HepG2 (cell line): Measurements from ENCODE around the gene TP53. TPM values are rescaled to one million over a fixed set of nuclear protein-coding genes. Genes with fewer than 3 reads are reported as not detected.

Source experiments
- ATAC-seq: fragments of 200-7000 bp; cut with Tn5 transposase; 3 replicates; pipeline ENCODE4 v1.9.1; 2020; ENCODE audit warnings: mild to moderate bottlenecking, moderate library complexity
- BruUV-seq: library from RNA; stranded (reverse); fragments of 400-500 nt; replicated peaks from 2 replicates; lab custom pipeline; 2021; lab: Mats Ljungman, UMichigan
- CTCF ChIA-PET: fragments of 300-600 bp; formaldehyde crosslinking; extraction: SDS; loops from one replicate; lab custom pipeline; 2021; ENCODE audit warnings: low total read pairs, inconsistent platforms, low intra/inter-chr PET ratio; lab: Yijun Ruan, JAX
- POLR2A ChIA-PET: fragments of 350-600 bp; sonication (Branson Sonifier 250); formaldehyde crosslinking; loops from one replicate; lab custom pipeline; 2020; ENCODE audit warnings: antibody characterized with exemption, inconsistent platforms; lab: Yijun Ruan, JAX
- DNase-seq: peaks from one replicate; pipeline ENCODE4 v3.0.0-alpha.2; 2015; ENCODE audit warnings: low spot score
- FAIRE-seq: peaks from 3 replicates; lab custom pipeline; 2011; peaks lifted over from hg19 to GRCh38; lab: Jason Lieb, UNC
- H2AFZ ChIP-seq: one replicate; pipeline ENCODE4 v1.6.1; 2011; ENCODE audit warnings: low read length, inconsistent platforms
- H3K27ac ChIP-seq: fragments of 300-600 bp; 3 replicates; pipeline ENCODE4 v1.8.0; 2011; ENCODE audit warnings: mixed run types, mild to moderate bottlenecking, mixed read lengths, low read length, inconsistent platforms; ENCODE audit not compliant: insufficient read depth; ENCODE audit errors: extremely low read length
- H3K27me3 ChIP-seq, 2 experiments: fragments of 200-600 bp in 1 of 2; 2 replicates in 1 of 2; 3 replicates in 1 of 2; pipeline versions ENCODE4 v1.6.0 to v1.8.0; 2011; ENCODE audit warnings: low read length in 2 of 2, mild to moderate bottlenecking in 2 of 2, moderate library complexity in 2 of 2, inconsistent platforms in 1 of 2; ENCODE audit not compliant: insufficient read depth in 2 of 2, control insufficient read depth in 1 of 2
- H3K36me3 ChIP-seq, 2 experiments: fragments of 200-600 bp in 1 of 2; replicated peaks in 1 of 2; 2 replicates in 1 of 2; 3 replicates in 1 of 2; pipeline versions ENCODE4 v1.5.1 to v1.8.0; 2011; ENCODE audit warnings: low read length in 2 of 2, inconsistent platforms in 1 of 2; ENCODE audit not compliant: insufficient read depth in 2 of 2, control insufficient read depth in 1 of 2
- H3K4me1 ChIP-seq: 2 replicates; pipeline ENCODE4 v1.5.1; 2012; ENCODE audit warnings: low read length, inconsistent platforms; ENCODE audit not compliant: insufficient read depth
- H3K4me2 ChIP-seq: 2 replicates; pipeline ENCODE4 v1.6.0; 2011; ENCODE audit warnings: low read depth, low read length, inconsistent platforms
- H3K4me3 ChIP-seq, 3 experiments: fragments of 200-600 bp in 1 of 3; sonication (generic), shearing (Covaris generic) in 1 of 3; replicated peaks in 1 of 3; 2 replicates each; pipeline ENCODE4 v1.5.1; 2011 to 2016; ENCODE audit warnings: low read length in 3 of 3, inconsistent platforms in 2 of 3, low read depth in 2 of 3, mild to moderate bottlenecking in 2 of 3, control low read depth in 1 of 3, mixed read lengths in 1 of 3; ENCODE audit not compliant: insufficient read depth in 1 of 3
- H3K79me2 ChIP-seq: one replicate; pipeline ENCODE4 v1.6.1; 2011; ENCODE audit warnings: low read length, inconsistent platforms; ENCODE audit not compliant: insufficient read depth
- H3K9ac ChIP-seq: 2 replicates; pipeline ENCODE4 v1.6.0; 2011; ENCODE audit warnings: mild to moderate bottlenecking, low read depth, low read length, inconsistent platforms; ENCODE audit not compliant: insufficient read depth
- H3K9me3 ChIP-seq: 2 replicates; pipeline ENCODE4 v1.5.1; 2012; ENCODE audit warnings: mild to moderate bottlenecking, low read length
- H4K20me1 ChIP-seq: 2 replicates; pipeline ENCODE4 v1.6.0; 2011; ENCODE audit warnings: inconsistent platforms, mild to moderate bottlenecking, low read length, moderate library complexity; ENCODE audit not compliant: insufficient read depth
- ARNTL ChIP-seq: sonication (generic); formaldehyde crosslinking; IDR thresholded peaks from 2 replicates; pipeline ENCODE4 v1.4.0; 2020; ENCODE audit warnings: mild to moderate bottlenecking, missing genetic modification reagents
- HHEX ChIP-seq: IDR thresholded peaks from 2 replicates; pipeline ENCODE4 v1.6.1; 2016; ENCODE audit warnings: control low read depth
- NR2C2 ChIP-seq: sonication (generic); formaldehyde crosslinking; IDR thresholded peaks from 2 replicates; pipeline ENCODE4 v1.4.0; 2020; ENCODE audit warnings: missing genetic modification reagents, mild to moderate bottlenecking, moderate library complexity, borderline replicate concordance
- PHF20 ChIP-seq: sonication (generic); formaldehyde crosslinking; IDR thresholded peaks from 2 replicates; pipeline ENCODE4 v1.5.0; 2020; ENCODE audit warnings: mild to moderate bottlenecking, missing genetic modification reagents
- RNF2 ChIP-seq: fragments of 450-650 bp; conservative IDR thresholded peaks from 2 replicates; pipeline ENCODE4 v1.6.1; 2016; ENCODE audit warnings: low read depth
- SOX13 ChIP-seq, 3 experiments: fragments of 450-650 bp in 1 of 3; sonication (generic) in 1 of 3; formaldehyde crosslinking in 1 of 3; IDR thresholded peaks in 2 of 3; conservative IDR thresholded peaks in 1 of 3; 2 replicates each; pipeline versions ENCODE4 v1.5.0 to v1.6.1; 2016 to 2020; ENCODE audit warnings: antibody characterized with exemption in 1 of 3, mild to moderate bottlenecking in 1 of 3, missing compliant biosample characterization in 1 of 3, missing genetic modification reagents in 1 of 3, moderate library complexity in 1 of 3
- SRY ChIP-seq: sonication (generic); formaldehyde crosslinking; IDR thresholded peaks from 2 replicates; pipeline ENCODE4 v1.8.0; 2022; ENCODE audit warnings: mild to moderate bottlenecking, missing genetic modification reagents
- ZMYM4 ChIP-seq: sonication (generic); formaldehyde crosslinking; IDR thresholded peaks from 2 replicates; pipeline ENCODE4 v1.8.1; 2023; ENCODE audit warnings: mild to moderate bottlenecking, missing genetic modification reagents
- ZNF274 ChIP-seq: sonication (generic); formaldehyde crosslinking; IDR thresholded peaks from 2 replicates; pipeline ENCODE4 v1.5.1; 2020; ENCODE audit warnings: mild to moderate bottlenecking, missing genetic modification reagents
- ZNF34 ChIP-seq: sonication (generic); formaldehyde crosslinking; IDR thresholded peaks from 2 replicates; pipeline ENCODE4 v1.4.0; 2020; ENCODE audit warnings: mild to moderate bottlenecking, missing genetic modification reagents, borderline replicate concordance
- ZNF556 ChIP-seq: sonication (generic); formaldehyde crosslinking; IDR thresholded peaks from 2 replicates; pipeline ENCODE4 v1.4.0; 2020; ENCODE audit warnings: mild to moderate bottlenecking, missing genetic modification reagents, borderline replicate concordance
- WGBS: methylation state at CpG from one replicate; pipeline ENCODE4 v1.1.6; 2017; ENCODE audit warnings: low lambda C conversion rate; 5-methylcytosine and 5-hydroxymethylcytosine counted together
- in situ Hi-C: cut with HindIII; loops from 2 replicates; pipeline ENCODE4 v1.10.0; 2017; ENCODE audit warnings: low pct_unique_long_range_greater_than_20kb; ENCODE audit not compliant: extremely low pct_ligation_motif_present
- intact Hi-C: fragments of 100-400 bp; cut with micrococcal nuclease; formaldehyde crosslinking; loops from one replicate; pipeline ENCODE4 v1.10.0; 2022; ENCODE audit not compliant: unreplicated experiment
- polyA plus RNA-seq, 8 experiments: library from polyadenylated mRNA; depleted of rRNA in 3 of 8; stranded (reverse) in 7 of 8; unstranded in 1 of 8; fragments of >200 nt; fragmentation: Illumina TruSeq in 4 of 8; extraction: Trizol in 4 of 8; gene quantifications; 2 replicates each; pipeline versions ENCODE4 v1.2.1 to v1.2.3, GENCODE V29; 2011 to 2016; ENCODE audit warnings: low read depth in 4 of 8, missing spikeins in 1 of 8, mixed read lengths in 1 of 8; ENCODE audit not compliant: insufficient read depth in 1 of 8
- total RNA-seq, 5 experiments: library from RNA; depleted of rRNA; stranded (reverse); fragments of >200 nt; fragmentation: Illumina TruSeq; extraction: Trizol; gene quantifications; 2 replicates each; pipeline ENCODE4 v1.2.3, GENCODE V29; 2016; ENCODE audit warnings: low read depth in 1 of 5
- TF ChIP-seq, protein P1 (sequence below): sonication (generic); formaldehyde crosslinking; IDR thresholded peaks from 2 replicates; pipeline ENCODE4 v1.4.0; 2020; ENCODE audit warnings: missing genetic modification reagents
- TF ChIP-seq, protein P2 (sequence below): sonication (generic); formaldehyde crosslinking; IDR thresholded peaks from 2 replicates; pipeline ENCODE4 v1.4.0; 2020; ENCODE audit warnings: missing genetic modification reagents, borderline replicate concordance
- TF ChIP-seq, protein P3 (sequence below): sonication (generic); formaldehyde crosslinking; IDR thresholded peaks from 2 replicates; pipeline ENCODE4 v1.8.0; 2022; ENCODE audit warnings: missing genetic modification reagents, mild to moderate bottlenecking, borderline replicate concordance

TP53 gene
- total and polyA plus RNA-seq, 2 of the 13 experiments (the other 11 are each of a cell fraction or from before 2014, with no cell fraction given), result 17.1 to 29.9 TPM

DNA sequence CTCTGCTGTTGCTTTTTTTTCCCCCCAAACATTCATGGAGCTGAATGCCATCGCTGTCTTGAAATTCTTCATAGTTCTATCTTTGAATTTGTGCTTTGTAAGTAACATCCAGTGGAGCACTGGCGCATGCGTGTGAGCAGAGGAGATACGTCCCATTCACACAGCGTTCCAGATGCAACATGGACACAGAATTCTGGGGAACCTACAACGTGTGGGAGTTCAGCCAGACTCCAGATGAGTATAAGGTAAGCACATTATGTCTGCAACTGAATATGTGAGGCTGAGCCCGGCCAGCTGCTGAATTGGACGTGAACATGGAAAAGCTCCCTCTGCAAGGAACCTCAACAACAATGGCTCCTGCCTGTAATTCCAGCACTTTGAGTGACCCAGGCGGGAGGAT is 40.8 kb downstream of the TP53 start:
- H3K4me1 ChIP-seq, result peaks cover 16% of the 10 kb centered on the region
- DNase-seq, result no peak
- no peak for ATAC-seq
- H3K9me3 ChIP-seq, result no peaks in the 10 kb centered on the region
- 59% methylated on average over 8 of the region's 9 CpGs for WGBS
- BruUV-seq, result no TSS peak
- H3K36me3 ChIP-seq, result no peaks in the 10 kb centered on the region
- intact Hi-C loops, result no loop called here
- CTCF ChIA-PET, result no interaction called here
- no peak overlapping the region for H3K27ac ChIP-seq
- no peak overlapping the region for H3K4me3 ChIP-seq
- no peak overlapping the region for H2AFZ ChIP-seq
- H3K79me2 ChIP-seq, result no peaks in the 10 kb centered on the region
- H3K4me2 ChIP-seq, result no peak overlapping the region
- TF ChIP-seq ZNF34 (CRISPR knock-in tag) (no peak), ZNF556 (CRISPR knock-in tag) (no peak), SRY (CRISPR knock-in tag) (no peak), PHF20 (CRISPR knock-in tag) (no peak), ZMYM4 (CRISPR knock-in tag) (no peak), SOX13 (IDR thresholded peaks at IDR 0.05) (no peak), SOX13 (CRISPR knock-in tag; conservative IDR thresholded peaks at IDR 0.05 in 1 of 2, IDR thresholded peaks at IDR 0.05 in 1 of 2) (no peak), ZNF274 (no peak), HHEX (no peak), RNF2 (no peak), ARNTL (CRISPR knock-in tag) (no peak), NR2C2 (CRISPR knock-in tag) (no peak)
- TF ChIP-seq, protein P1, sequence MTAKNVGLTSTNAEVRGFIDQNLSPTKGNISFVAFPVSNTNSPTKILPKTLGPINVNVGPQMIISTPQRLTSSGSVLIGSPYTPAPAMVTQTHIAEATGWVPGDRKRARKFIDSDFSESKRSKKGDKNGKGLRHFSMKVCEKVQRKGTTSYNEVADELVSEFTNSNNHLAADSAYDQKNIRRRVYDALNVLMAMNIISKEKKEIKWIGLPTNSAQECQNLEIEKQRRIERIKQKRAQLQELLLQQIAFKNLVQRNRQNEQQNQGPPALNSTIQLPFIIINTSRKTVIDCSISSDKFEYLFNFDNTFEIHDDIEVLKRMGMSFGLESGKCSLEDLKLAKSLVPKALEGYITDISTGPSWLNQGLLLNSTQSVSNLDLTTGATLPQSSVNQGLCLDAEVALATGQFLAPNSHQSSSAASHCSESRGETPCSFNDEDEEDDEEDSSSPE (CRISPR knock-in tag), result no peak
- TF ChIP-seq, protein P2, sequence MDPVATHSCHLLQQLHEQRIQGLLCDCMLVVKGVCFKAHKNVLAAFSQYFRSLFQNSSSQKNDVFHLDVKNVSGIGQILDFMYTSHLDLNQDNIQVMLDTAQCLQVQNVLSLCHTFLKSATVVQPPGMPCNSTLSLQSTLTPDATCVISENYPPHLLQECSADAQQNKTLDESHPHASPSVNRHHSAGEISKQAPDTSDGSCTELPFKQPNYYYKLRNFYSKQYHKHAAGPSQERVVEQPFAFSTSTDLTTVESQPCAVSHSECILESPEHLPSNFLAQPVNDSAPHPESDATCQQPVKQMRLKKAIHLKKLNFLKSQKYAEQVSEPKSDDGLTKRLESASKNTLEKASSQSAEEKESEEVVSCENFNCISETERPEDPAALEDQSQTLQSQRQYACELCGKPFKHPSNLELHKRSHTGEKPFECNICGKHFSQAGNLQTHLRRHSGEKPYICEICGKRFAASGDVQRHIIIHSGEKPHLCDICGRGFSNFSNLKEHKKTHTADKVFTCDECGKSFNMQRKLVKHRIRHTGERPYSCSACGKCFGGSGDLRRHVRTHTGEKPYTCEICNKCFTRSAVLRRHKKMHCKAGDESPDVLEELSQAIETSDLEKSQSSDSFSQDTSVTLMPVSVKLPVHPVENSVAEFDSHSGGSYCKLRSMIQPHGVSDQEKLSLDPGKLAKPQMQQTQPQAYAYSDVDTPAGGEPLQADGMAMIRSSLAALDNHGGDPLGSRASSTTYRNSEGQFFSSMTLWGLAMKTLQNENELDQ (CRISPR knock-in tag), result no peak
- TF ChIP-seq, protein P3, sequence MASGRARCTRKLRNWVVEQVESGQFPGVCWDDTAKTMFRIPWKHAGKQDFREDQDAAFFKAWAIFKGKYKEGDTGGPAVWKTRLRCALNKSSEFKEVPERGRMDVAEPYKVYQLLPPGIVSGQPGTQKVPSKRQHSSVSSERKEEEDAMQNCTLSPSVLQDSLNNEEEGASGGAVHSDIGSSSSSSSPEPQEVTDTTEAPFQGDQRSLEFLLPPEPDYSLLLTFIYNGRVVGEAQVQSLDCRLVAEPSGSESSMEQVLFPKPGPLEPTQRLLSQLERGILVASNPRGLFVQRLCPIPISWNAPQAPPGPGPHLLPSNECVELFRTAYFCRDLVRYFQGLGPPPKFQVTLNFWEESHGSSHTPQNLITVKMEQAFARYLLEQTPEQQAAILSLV (CRISPR knock-in tag), result no peak
- TF ChIP-seq, all 625 proteins: peak for 0
- POLR2A ChIA-PET, result no interaction called here
- H4K20me1 ChIP-seq, result no peaks in the 10 kb centered on the region
- no peak for FAIRE-seq
- peaks cover 5 to 14% of the 10 kb centered on the region in 2 experiments for H3K27me3 ChIP-seq
- in situ Hi-C loops, result no loop called here
- H3K9ac ChIP-seq, result no peak overlapping the region
